A549 (cell line): ENCODE data around the gene PHF1. TPM values are rescaled to one million over a fixed set of nuclear protein-coding genes. Genes with fewer than 3 reads are reported as not detected.

Experiments
- ATAC-seq, 2 experiments: fragments of 200-7000 bp in 1 of 2; fragments of >200 bp in 1 of 2; cut with Nextera tagmentation in 1 of 2; cut with Tn5 transposase in 1 of 2; 3 replicates each; pipeline versions ENCODE4 v1.8.0 to v1.9.1; 2018 to 2020; ENCODE audit warnings: mild to moderate bottlenecking in 1 of 2, moderate library complexity in 1 of 2
- CTCF ChIA-PET: fragments of 300-600 bp; sonication (Branson Sonifier 250); formaldehyde crosslinking; extraction: SDS; loops from one replicate; lab custom pipeline; 2021; ENCODE audit warnings: antibody characterized with exemption, inconsistent platforms; lab: Yijun Ruan, JAX
- POLR2A ChIA-PET: fragments of 350-600 bp; formaldehyde crosslinking; extraction: SDS; loops from one replicate; lab custom pipeline; 2021; ENCODE audit warnings: antibody characterized with exemption, inconsistent platforms; lab: Yijun Ruan, JAX
- DNase-seq, 2 experiments: peaks; one replicate each; pipeline versions ENCODE4 v3.0.0 to v3.0.0-alpha.2; 2011 to 2016; ENCODE audit warnings: low read depth in 1 of 2, low spot score in 1 of 2
- FAIRE-seq: peaks from 2 replicates; lab custom pipeline; 2011; peaks lifted over from hg19 to GRCh38; lab: Jason Lieb, UNC
- H3K27ac ChIP-seq, 2 experiments: fragments of >200 bp; sonication (Bioruptor Twin); formaldehyde crosslinking; 3 replicates each; pipeline ENCODE4 v1.5.1; 2016 to 2017
- H3K4me1 ChIP-seq: fragments of >200 bp; sonication (Bioruptor Twin); formaldehyde crosslinking; 3 replicates; pipeline ENCODE4 v1.6.1; 2016
- H3K4me2 ChIP-seq: fragments of >200 bp; sonication (Bioruptor Twin); formaldehyde crosslinking; 3 replicates; pipeline ENCODE4 v1.6.1; 2016
- H3K4me3 ChIP-seq: fragments of >200 bp; sonication (Bioruptor Twin); formaldehyde crosslinking; 3 replicates; pipeline ENCODE4 v1.5.1; 2016
- H3K9me3 ChIP-seq: fragments of >200 bp; sonication (Bioruptor Twin); formaldehyde crosslinking; 3 replicates; pipeline ENCODE4 v1.6.1; 2016
- ATOH8 ChIP-seq: fragments of 250-450 bp; sonication (Bioruptor Pico); IDR thresholded peaks from 2 replicates; pipeline ENCODE4 v1.5.0; 2020; ENCODE audit warnings: low read depth, mild to moderate bottlenecking, moderate library complexity
- BCL3 ChIP-seq: fragments of >200 bp; sonication (Bioruptor Twin); formaldehyde crosslinking; IDR thresholded peaks from 3 replicates; pipeline ENCODE4 v1.6.1; 2016
- BHLHE40 ChIP-seq: IDR thresholded peaks from 2 replicates; pipeline ENCODE4 v1.6.1; 2012; ENCODE audit warnings: low read depth, low read length, inconsistent platforms
- CBX2 ChIP-seq: fragments of 200-600 bp; sonication (generic); IDR thresholded peaks from 2 replicates; pipeline ENCODE4 v1.6.1; 2016; ENCODE audit warnings: low read depth, mild to moderate bottlenecking, borderline replicate concordance
- CHD2 ChIP-seq: fragments of 150-350 bp; IDR thresholded peaks from 2 replicates; pipeline ENCODE4 v1.6.1; 2014; ENCODE audit warnings: low read length; ENCODE audit not compliant: partially characterized antibody
- CTCF ChIP-seq: fragments of >200 bp; sonication (Bioruptor Twin); formaldehyde crosslinking; IDR thresholded peaks from 3 replicates; pipeline ENCODE4 v1.5.1; 2016
- E2F6 ChIP-seq: IDR thresholded peaks from 2 replicates; pipeline ENCODE4 v1.6.1; 2012; ENCODE audit warnings: low read depth, borderline replicate concordance
- EHF ChIP-seq: fragments of 250-450 bp; sonication (Bioruptor Pico); IDR thresholded peaks from 2 replicates; pipeline ENCODE4 v1.5.0; 2020; ENCODE audit warnings: mild to moderate bottlenecking
- EHMT2 ChIP-seq: fragments of 200-600 bp; sonication (generic); IDR thresholded peaks from 2 replicates; pipeline ENCODE4 v1.6.1; 2016; ENCODE audit warnings: antibody characterized with exemption, low read depth, mild to moderate bottlenecking, moderate library complexity
- EP300 ChIP-seq, 2 experiments: fragments of >200 bp; sonication (Bioruptor Twin); formaldehyde crosslinking; IDR thresholded peaks; 2 replicates in 1 of 2; 3 replicates in 1 of 2; pipeline ENCODE4 v1.6.1; 2016 to 2017
- FOSL2 ChIP-seq, 2 experiments: fragments of 450-650 bp in 1 of 2; fragments of >200 bp in 1 of 2; sonication (Bioruptor Twin) in 1 of 2; formaldehyde crosslinking; IDR thresholded peaks; 2 replicates each; pipeline versions ENCODE4 v1.5.0 to v1.6.1; 2016 to 2020; ENCODE audit warnings: mild to moderate bottlenecking in 1 of 2, moderate library complexity in 1 of 2
- FOXS1 ChIP-seq: fragments of 250-450 bp; sonication (Bioruptor Pico); IDR thresholded peaks from 2 replicates; pipeline ENCODE4 v1.5.0; 2020; ENCODE audit warnings: mild to moderate bottlenecking, moderate library complexity
- HDAC2 ChIP-seq: fragments of 200-600 bp; sonication (generic); IDR thresholded peaks from 2 replicates; pipeline ENCODE4 v1.6.1; 2016
- HES2 ChIP-seq: fragments of >200 bp; sonication (Bioruptor Twin); formaldehyde crosslinking; IDR thresholded peaks from 2 replicates; pipeline ENCODE4 v1.6.1; 2016
- HEYL ChIP-seq: fragments of 250-450 bp; sonication (Bioruptor Pico); IDR thresholded peaks from 2 replicates; pipeline ENCODE4 v1.8.0; 2021; ENCODE audit warnings: mild to moderate bottlenecking, moderate library complexity
- HOXB13 ChIP-seq: fragments of 250-450 bp; sonication (Bioruptor Pico); IDR thresholded peaks from 2 replicates; pipeline ENCODE4 v1.5.0; 2020; ENCODE audit warnings: low read depth, mild to moderate bottlenecking, moderate library complexity
- HOXB5 ChIP-seq: fragments of 250-450 bp; sonication (Bioruptor Pico); IDR thresholded peaks from 2 replicates; pipeline ENCODE4 v1.5.0; 2020; ENCODE audit warnings: mild to moderate bottlenecking, moderate library complexity
- JUNB ChIP-seq: fragments of >200 bp; sonication (Bioruptor Twin); formaldehyde crosslinking; IDR thresholded peaks from 2 replicates; pipeline ENCODE4 v1.6.1; 2016
- KDM1A ChIP-seq: fragments of 200-600 bp; sonication (generic); IDR thresholded peaks from 2 replicates; pipeline ENCODE4 v1.6.1; 2016; ENCODE audit warnings: low read depth, mild to moderate bottlenecking
- MAX ChIP-seq: IDR thresholded peaks from 2 replicates; pipeline ENCODE4 v1.6.1; 2012
- MAZ ChIP-seq: fragments of 150-350 bp; IDR thresholded peaks from 2 replicates; pipeline ENCODE4 v1.6.1; 2014; ENCODE audit warnings: antibody characterized with exemption, low read depth, low read length, borderline replicate concordance
- NFE2L2 ChIP-seq: fragments of 150-350 bp; conservative IDR thresholded peaks from 2 replicates; pipeline ENCODE4 v1.6.1; 2014; ENCODE audit warnings: low read length
- NR3C1 ChIP-seq: fragments of >200 bp; sonication (Bioruptor Twin); formaldehyde crosslinking; IDR thresholded peaks from 3 replicates; pipeline ENCODE4 v1.6.1; 2017
- POLR2A ChIP-seq: IDR thresholded peaks from 2 replicates; pipeline ENCODE4 v1.6.1; 2012; ENCODE audit warnings: mild to moderate bottlenecking, low read length
- RAD21 ChIP-seq, 2 experiments: fragments of >200 bp in 1 of 2; sonication (Bioruptor Twin) in 1 of 2; formaldehyde crosslinking in 1 of 2; IDR thresholded peaks in 1 of 2; conservative IDR thresholded peaks in 1 of 2; 2 replicates in 1 of 2; 3 replicates in 1 of 2; pipeline ENCODE4 v1.6.1; 2012 to 2018; ENCODE audit warnings: inconsistent platforms in 1 of 2
- RARB ChIP-seq: fragments of 250-450 bp; sonication (Bioruptor Pico); IDR thresholded peaks from 2 replicates; pipeline ENCODE4 v1.8.0; 2021; ENCODE audit warnings: mild to moderate bottlenecking, moderate library complexity
- RCOR1 ChIP-seq: fragments of 150-350 bp; IDR thresholded peaks from 2 replicates; pipeline ENCODE4 v1.6.1; 2014; ENCODE audit warnings: antibody characterized with exemption, low read length, low read depth
- RFX5 ChIP-seq: fragments of 450-650 bp; IDR thresholded peaks from 2 replicates; pipeline ENCODE4 v1.7.1; 2014; ENCODE audit warnings: antibody characterized with exemption, mild to moderate bottlenecking, moderate library complexity
- ZC3H11A ChIP-seq: fragments of 450-650 bp; IDR thresholded peaks from 2 replicates; pipeline ENCODE4 v1.6.1; 2014; ENCODE audit warnings: antibody characterized with exemption, mild to moderate bottlenecking
- WGBS: methylation state at CpG from one replicate; pipeline ENCODE4 v1.1.6; 2017; ENCODE audit errors: missing lambda C conversion rate; 5-methylcytosine and 5-hydroxymethylcytosine counted together
- polyA plus RNA-seq, 4 experiments: library from polyadenylated mRNA; depleted of rRNA in 3 of 4; stranded (reverse); fragments of >200 nt; fragmentation: RNase III in 1 of 4; extraction: RNeasy Plus Mini Kit Qiagen cat#74134 plus additional on column Dnase treatment in 1 of 4; gene quantifications; 2 replicates in 3 of 4; 3 replicates in 1 of 4; pipeline ENCODE4 v1.2.3, GENCODE V29; 2011 to 2017

PHF1 gene
- polyA plus RNA-seq, 2 of the 4 experiments (the other 2 are of a cell fraction) = 14.0 to 21.4 TPM

GRCh38 chr6:33445119-33445603 lies 34.3 kb downstream of the PHF1 start (continued):
- TF ChIP-seq FOXS1 (CRISPR knock-in tag) = no peak
- TF ChIP-seq FOSL2 (IDR thresholded peaks at IDR 0.05) = no peak
- TF ChIP-seq FOSL2 (CRISPR knock-in tag; IDR thresholded peaks at IDR 0.05) = no peak
- TF ChIP-seq CTCF = no peak
- TF ChIP-seq BHLHE40 = no peak
- no peak for TF ChIP-seq MAZ
- no peak for TF ChIP-seq ZC3H11A

- DNase-seq = no peak
- Histone ChIP-seq H3K4me3 (no peak overlapping the region), H3K4me1 (no peaks in the 10 kb centered on the region), H3K4me2 (no peak overlapping the region), H3K27ac (no peak overlapping the region), H3K9me3 (no peaks in the 10 kb centered on the region)
- TF ChIP-seq MAZ = no peak
- no peak for TF ChIP-seq EP300 (IDR thresholded peaks at IDR 0.05)
- TF ChIP-seq HEYL (CRISPR knock-in tag) = no peak
- TF ChIP-seq BCL3 = no peak
- TF ChIP-seq JUNB = no peak
- TF ChIP-seq NFE2L2 = no peak
- no peak for TF ChIP-seq ATOH8 (CRISPR knock-in tag)
- no peak for TF ChIP-seq KDM1A
- TF ChIP-seq HOXB13 (CRISPR knock-in tag) = no peak
- no peak for TF ChIP-seq RARB (CRISPR knock-in tag)
- TF ChIP-seq ZC3H11A = no peak
- TF ChIP-seq RFX5 = no peak
- no peak for TF ChIP-seq CBX2
- TF ChIP-seq POLR2A = no peak
- TF ChIP-seq RAD21 (conservative IDR thresholded peaks at IDR 0.05 in 1 of 2, IDR thresholded peaks at IDR 0.05 in 1 of 2) = no peak
- TF ChIP-seq FOXS1 (CRISPR knock-in tag) = no peak
- TF ChIP-seq RCOR1 = no peak
- TF ChIP-seq MAX = no peak
- 90% methylated on average over 10 of the region's 10 CpGs for WGBS
- no peak for FAIRE-seq
- POLR2A ChIA-PET = no interaction called here
- CTCF ChIA-PET = no interaction called here
- ATAC-seq = no peak
Observed at GRCh38 chr6:33446356-33446755, 35.5 kb downstream of the PHF1 start.

- no peak overlapping the region for H3K4me2 ChIP-seq
- peaks cover 10% of the 10 kb centered on the region; the same call in 2 of the 3 replicates for H3K4me1 ChIP-seq
- no peaks in the 10 kb centered on the region for H3K9me3 ChIP-seq
- ChIA-PET CTCF (interaction anchor here (0.6 to 1.6 kb wide), 3 partner anchors 14 to 251 kb away, joined by 3 to 5 read pairs (median 4); no protein-coding TSS in a partner anchor), POLR2A (no interaction called here)
- H3K27ac ChIP-seq = no peak overlapping the region
- no peak for ATAC-seq
- WGBS = 87% methylated on average over 3 of the region's 3 CpGs
- H3K4me3 ChIP-seq = no peak overlapping the region
- no peak for FAIRE-seq
- DNase-seq = no peak
- TF ChIP-seq JUNB (no peak), HOXB5 (no peak), POLR2A (no peak), NR3C1 (no peak), CTCF (no peak), E2F6 (no peak), EHMT2 (no peak), HES2 (no peak), CHD2 (no peak), MAZ (no peak), HDAC2 (no peak), RFX5 (no peak), RAD21 (conservative IDR thresholded peaks at IDR 0.05 in 1 of 2, IDR thresholded peaks at IDR 0.05 in 1 of 2) (no peak), EP300 (IDR thresholded peaks at IDR 0.05) (no peak), ZC3H11A (no peak), EHF (CRISPR knock-in tag) (no peak)
Observed at GRCh38 chr6:33450434-33450833, 39.6 kb downstream of the PHF1 start.
